ENCODE data around the gene AMHR2. TPM values are rescaled to one million over a fixed set of nuclear protein-coding genes. Genes with fewer than 3 reads are reported as not detected.
A peak's percentile ranks its signal among the peaks of the same experiment; 100 is the strongest.

Gene AMHR2
- polyA plus RNA-seq, 1 donor from 2014 or later: not detected

GRCh38 chr12:53379389-53380103 is 44.1 kb upstream of the AMHR2 start:
- Histone ChIP-seq H3K27me3 (ENCODE audit: insufficient read depth, low read depth, low read length) (no peaks in the 10 kb centered on the region), H3K4me2 (ENCODE audit: low read length) (peak overlapping the region; percentile 47), H3K36me3 (ENCODE audit: insufficient read depth, low read length) (peaks cover 12% of the 10 kb centered on the region), H3K9me2 (ENCODE audit: insufficient read depth, low read length) (no peaks in the 10 kb centered on the region), H3F3A (ENCODE audit: insufficient read depth, low read length, poor library complexity, severe bottlenecking) (no peaks in the 10 kb centered on the region), H2AFZ (ENCODE audit: low read depth, low read length) (peak overlapping the region; percentile 78), H3K27ac (ENCODE audit: low read length) (peak overlapping the region; percentile 82), H3K4me3 (ENCODE audit: low read length) (peak overlapping the region; percentile 66), H3K9me3 (ENCODE audit: low read length) (no peaks in the 10 kb centered on the region), H3K9ac (ENCODE audit: low read length) (peak overlapping the region; percentile 76), H3K79me2 (replicated peaks; ENCODE audit: insufficient read depth, low read length) (peaks cover 29% of the 10 kb centered on the region), H4K20me1 (ENCODE audit: insufficient read depth) (no peaks in the 10 kb centered on the region)
- TF ChIP-seq CTCF (IDR thresholded peaks at IDR 0.05; ENCODE audit: poor library complexity, severe bottlenecking): peak; percentile 54
- TF ChIP-seq SMC3 (conservative IDR thresholded peaks at IDR 0.05; ENCODE audit: poor library complexity): no peak
- peak; percentile 37 for TF ChIP-seq TAF1 (IDR thresholded peaks at IDR 0.05; ENCODE audit: low read depth)
- peak; percentile 85 for TF ChIP-seq POLR2AphosphoS5 (IDR thresholded peaks at IDR 0.05)
- peak; percentile 43 for TF ChIP-seq EP300 (conservative IDR thresholded peaks at IDR 0.05; ENCODE audit: poor library complexity, severe bottlenecking)

- Histone ChIP-seq H3K9ac (ENCODE audit: low read length) (peak within 1 kb of the TSS; percentile 76), H3F3A (ENCODE audit: insufficient read depth, low read length, poor library complexity, severe bottlenecking) (no peaks in the 10 kb centered on the region), H3K79me2 (replicated peaks; ENCODE audit: insufficient read depth, low read length) (peaks cover 32% of the 10 kb centered on the region), H3K36me3 (ENCODE audit: insufficient read depth, low read length) (peaks cover 12% of the 10 kb centered on the region), H3K27ac (ENCODE audit: low read length) (peak within 1 kb of the TSS; percentile 82), H3K4me3 (ENCODE audit: low read length) (peak within 1 kb of the TSS; percentile 66), H3K9me3 (ENCODE audit: low read length) (no peaks in the 10 kb centered on the region), H3K27me3 (ENCODE audit: insufficient read depth, low read depth, low read length) (no peaks in the 10 kb centered on the region), H3K9me2 (ENCODE audit: insufficient read depth, low read length) (no peaks in the 10 kb centered on the region), H3K4me2 (ENCODE audit: low read length) (peak within 1 kb of the TSS; percentile 78), H4K20me1 (ENCODE audit: insufficient read depth) (no peaks in the 10 kb centered on the region), H2AFZ (ENCODE audit: low read depth, low read length) (peak within 1 kb of the TSS; percentile 78)
- TF ChIP-seq POLR2AphosphoS5 (IDR thresholded peaks at IDR 0.05) (peak; percentile 75), EP300 (conservative IDR thresholded peaks at IDR 0.05; ENCODE audit: poor library complexity, severe bottlenecking) (no peak), MXI1 (conservative IDR thresholded peaks at IDR 0.05; ENCODE audit: poor library complexity, severe bottlenecking) (peak; percentile 37)
Observed at GRCh38 chr12:53380104-53380793, 43.4 kb upstream of the AMHR2 start, which contains the start of gene SP1. Gene SP1 (plus strand): TSS chr12:53380176. CDS start chr12:53380292, 116 bp downstream.

GRCh38 chr12:53380794-53381730 is 42.6 kb upstream of the AMHR2 start:
- Histone ChIP-seq H4K20me1 (ENCODE audit: insufficient read depth) (no peaks in the 10 kb centered on the region), H3K79me2 (replicated peaks; ENCODE audit: insufficient read depth, low read length) (peaks cover 32% of the 10 kb centered on the region), H3K9me3 (ENCODE audit: low read length) (no peaks in the 10 kb centered on the region)

More at GRCh38 chr12:53380794-53381730, 42.6 kb upstream of the AMHR2 start:
- Histone ChIP-seq H3K36me3 (ENCODE audit: insufficient read depth, low read length) (peaks cover 12% of the 10 kb centered on the region), H3K9me2 (ENCODE audit: insufficient read depth, low read length) (no peaks in the 10 kb centered on the region), H2AFZ (ENCODE audit: low read depth, low read length) (no peak overlapping the region), H3F3A (ENCODE audit: insufficient read depth, low read length, poor library complexity, severe bottlenecking) (no peaks in the 10 kb centered on the region), H3K27ac (ENCODE audit: low read length) (no peak overlapping the region), H3K9ac (ENCODE audit: low read length) (peak overlapping the region; percentile 76), H3K4me3 (ENCODE audit: low read length) (peak overlapping the region; percentile 66), H3K4me2 (ENCODE audit: low read length) (peak overlapping the region; percentile 78), H3K27me3 (ENCODE audit: insufficient read depth, low read depth, low read length) (no peaks in the 10 kb centered on the region)
- TF ChIP-seq SMC3 (conservative IDR thresholded peaks at IDR 0.05; ENCODE audit: poor library complexity): no peak
- no peak for TF ChIP-seq EZH2 (IDR thresholded peaks at IDR 0.05; ENCODE audit: borderline replicate concordance, insufficient read depth, low read length, poor library complexity, severe bottlenecking)
- no peak for TF ChIP-seq CTCF (IDR thresholded peaks at IDR 0.05; ENCODE audit: poor library complexity, severe bottlenecking)
- no peak for TF ChIP-seq TAF1 (IDR thresholded peaks at IDR 0.05; ENCODE audit: low read depth)
- TF ChIP-seq EP300 (conservative IDR thresholded peaks at IDR 0.05; ENCODE audit: poor library complexity, severe bottlenecking): no peak
- TF ChIP-seq POLR2AphosphoS5 (IDR thresholded peaks at IDR 0.05): no peak
- TF ChIP-seq RAD21 (conservative IDR thresholded peaks at IDR 0.05): no peak
- no peak for TF ChIP-seq REST (IDR thresholded peaks at IDR 0.05; ENCODE audit: borderline replicate concordance)
- TF ChIP-seq MXI1 (conservative IDR thresholded peaks at IDR 0.05; ENCODE audit: poor library complexity, severe bottlenecking): no peak

Measured in neural cell (in vitro differentiated cells).